Liver (tissue), 9 donors: ENCODE measurements around the gene SOX10. TPM values are rescaled to one million over a fixed set of nuclear protein-coding genes. Genes with fewer than 3 reads are reported as not detected.

ENCODE experiments used
- DNase-seq: peaks from one replicate; pipeline ENCODE4 v3.0.0-alpha.2; 2017; ENCODE audit warnings: low spot score
- H3K27ac ChIP-seq, 2 donors: one replicate each; pipeline ENCODE4 v1.7.0; 2013; ENCODE audit warnings: inconsistent platforms in 2 of 2, low read length in 2 of 2, control low read depth in 1 of 2, low read depth in 1 of 2, mild to moderate bottlenecking in 1 of 2
- H3K27me3 ChIP-seq, 4 donors: one replicate each; pipeline versions ENCODE4 v1.6.1 to v1.7.0; 2013; ENCODE audit warnings: low read length in 3 of 4, inconsistent platforms in 1 of 4, mild to moderate bottlenecking in 1 of 4, moderate library complexity in 1 of 4; ENCODE audit not compliant: control insufficient read depth in 4 of 4, insufficient read depth in 4 of 4
- H3K36me3 ChIP-seq, 4 donors: one replicate each; pipeline versions ENCODE4 v1.6.1 to v1.7.0; 2013; ENCODE audit warnings: low read length in 3 of 4, mild to moderate bottlenecking in 3 of 4, low read depth in 1 of 4, moderate library complexity in 1 of 4; ENCODE audit not compliant: control insufficient read depth in 4 of 4, insufficient read depth in 3 of 4
- H3K4me1 ChIP-seq, 4 donors: one replicate each; pipeline versions ENCODE4 v1.6.1 to v1.7.0; 2013; ENCODE audit warnings: low read length in 3 of 4, mild to moderate bottlenecking in 3 of 4, moderate library complexity in 1 of 4; ENCODE audit not compliant: control insufficient read depth in 4 of 4, insufficient read depth in 4 of 4
- H3K4me3 ChIP-seq, 3 donors: one replicate each; pipeline versions ENCODE4 v1.6.1 to v1.7.0; 2013; ENCODE audit warnings: low read length in 3 of 3, control low read depth in 1 of 3, low read depth in 1 of 3, mild to moderate bottlenecking in 1 of 3
- H3K9ac ChIP-seq, 2 donors: one replicate each; pipeline ENCODE4 v1.7.0; 2013; ENCODE audit warnings: low read length in 2 of 2, mild to moderate bottlenecking in 2 of 2, moderate library complexity in 2 of 2, control low read depth in 1 of 2, low read depth in 1 of 2
- H3K9me3 ChIP-seq, 4 donors: one replicate each; pipeline versions ENCODE4 v1.6.1 to v1.7.0; 2013; ENCODE audit warnings: low read length in 3 of 4; ENCODE audit not compliant: control insufficient read depth in 4 of 4
- EGR1 ChIP-seq, 2 donors: IDR thresholded peaks; 2 replicates each; pipeline ENCODE4 v1.6.1; 2016 to 2018; ENCODE audit warnings: antibody characterized with exemption in 2 of 2, low read depth in 2 of 2
- FOXA1 ChIP-seq: IDR thresholded peaks from 2 replicates; pipeline ENCODE4 v1.6.1; 2016; ENCODE audit warnings: antibody characterized with exemption
- FOXA2 ChIP-seq: IDR thresholded peaks from 2 replicates; pipeline ENCODE4 v1.6.1; 2016; ENCODE audit warnings: antibody characterized with exemption
- GABPA ChIP-seq, 2 donors: IDR thresholded peaks in 1 of 2; conservative IDR thresholded peaks in 1 of 2; 2 replicates each; pipeline ENCODE4 v1.6.1; 2016; ENCODE audit warnings: antibody characterized with exemption in 2 of 2, mild to moderate bottlenecking in 1 of 2, moderate library complexity in 1 of 2
- HNF4A ChIP-seq, 2 donors: conservative IDR thresholded peaks; 2 replicates each; pipeline ENCODE4 v1.6.1; 2016; ENCODE audit warnings: antibody characterized with exemption in 2 of 2, mild to moderate bottlenecking in 2 of 2
- HNF4G ChIP-seq: IDR thresholded peaks from 2 replicates; pipeline ENCODE4 v1.6.1; 2016; ENCODE audit warnings: antibody characterized with exemption
- JUND ChIP-seq, 2 donors: IDR thresholded peaks; 2 replicates each; pipeline ENCODE4 v1.6.1; 2016; ENCODE audit warnings: antibody characterized with exemption in 2 of 2
- NR2F2 ChIP-seq: IDR thresholded peaks from 2 replicates; pipeline ENCODE4 v1.6.1; 2016; ENCODE audit warnings: antibody characterized with exemption
- RAD21 ChIP-seq, 2 donors: IDR thresholded peaks; 2 replicates each; pipeline ENCODE4 v1.6.1; 2016; ENCODE audit warnings: antibody characterized with exemption in 2 of 2, mild to moderate bottlenecking in 2 of 2
- RXRA ChIP-seq, 2 donors: IDR thresholded peaks; 2 replicates each; pipeline ENCODE4 v1.6.1; 2017 to 2018; ENCODE audit warnings: antibody characterized with exemption in 2 of 2, mild to moderate bottlenecking in 1 of 2
- SP1 ChIP-seq: IDR thresholded peaks from 2 replicates; pipeline ENCODE4 v1.6.1; 2018; ENCODE audit warnings: antibody characterized with exemption, mild to moderate bottlenecking
- TAF1 ChIP-seq: conservative IDR thresholded peaks from 2 replicates; pipeline ENCODE4 v1.6.1; 2016; ENCODE audit warnings: antibody characterized with exemption, mild to moderate bottlenecking
- YY1 ChIP-seq: IDR thresholded peaks from 2 replicates; pipeline ENCODE4 v1.6.1; 2016; ENCODE audit warnings: antibody characterized with exemption, mild to moderate bottlenecking
- WGBS: extraction: QIAGEN DNeasy Blood & Tissue Kit; methylation state at CpG from one replicate; pipeline ENCODE4 v1.1.7; 2013; 5-methylcytosine and 5-hydroxymethylcytosine counted together
- polyA plus RNA-seq, 2 donors: library from polyadenylated mRNA; stranded (reverse) in 1 of 2; unstranded in 1 of 2; fragments of 200-250 nt in 1 of 2; fragments of >200 nt in 1 of 2; fragmentation: Nextera tagmentation in 1 of 2; extraction: Ambion mirVana in 1 of 2; gene quantifications; one replicate each; pipeline versions ENCODE4 v1.2.1 to v1.2.3, GENCODE V29; 2013 to 2015
- total RNA-seq, 2 donors: library from RNA; depleted of rRNA; stranded (reverse); fragments of >200 nt; gene quantifications; one replicate each; pipeline ENCODE4 v1.2.3, GENCODE V29; 2014
- TF ChIP-seq, protein P1 (sequence below): IDR thresholded peaks from 2 replicates; pipeline ENCODE4 v1.6.1; 2016; ENCODE audit warnings: antibody characterized with exemption
- TF ChIP-seq, protein P2 (sequence below): fragments of 150-350 bp; IDR thresholded peaks from 2 replicates; pipeline ENCODE4 v1.5.1; 2017; ENCODE audit warnings: improper control_type of control experiment, low read depth, low read length; ENCODE audit not compliant: missing input control
- TF ChIP-seq, protein P3 (sequence below): IDR thresholded peaks from 2 replicates; pipeline ENCODE4 v1.6.1; 2016; ENCODE audit warnings: antibody characterized with exemption
- TF ChIP-seq, protein P4 (sequence below): IDR thresholded peaks from 2 replicates; pipeline ENCODE4 v1.6.1; 2016; ENCODE audit warnings: antibody characterized with exemption
- TF ChIP-seq, protein P5 (sequence below): IDR thresholded peaks from 2 replicates; pipeline ENCODE4 v1.6.1; 2016; ENCODE audit warnings: antibody characterized with exemption, mild to moderate bottlenecking
- donor health status: healthy.
- donor health status: healthy.
- donor health status: healthy.
- donor health status: healthy.
- donor health status: healthy.

Gene SOX10
- total and polyA plus RNA-seq, 4 donors: 0.05 to 0.29 (median 0.07) TPM

DNA sequence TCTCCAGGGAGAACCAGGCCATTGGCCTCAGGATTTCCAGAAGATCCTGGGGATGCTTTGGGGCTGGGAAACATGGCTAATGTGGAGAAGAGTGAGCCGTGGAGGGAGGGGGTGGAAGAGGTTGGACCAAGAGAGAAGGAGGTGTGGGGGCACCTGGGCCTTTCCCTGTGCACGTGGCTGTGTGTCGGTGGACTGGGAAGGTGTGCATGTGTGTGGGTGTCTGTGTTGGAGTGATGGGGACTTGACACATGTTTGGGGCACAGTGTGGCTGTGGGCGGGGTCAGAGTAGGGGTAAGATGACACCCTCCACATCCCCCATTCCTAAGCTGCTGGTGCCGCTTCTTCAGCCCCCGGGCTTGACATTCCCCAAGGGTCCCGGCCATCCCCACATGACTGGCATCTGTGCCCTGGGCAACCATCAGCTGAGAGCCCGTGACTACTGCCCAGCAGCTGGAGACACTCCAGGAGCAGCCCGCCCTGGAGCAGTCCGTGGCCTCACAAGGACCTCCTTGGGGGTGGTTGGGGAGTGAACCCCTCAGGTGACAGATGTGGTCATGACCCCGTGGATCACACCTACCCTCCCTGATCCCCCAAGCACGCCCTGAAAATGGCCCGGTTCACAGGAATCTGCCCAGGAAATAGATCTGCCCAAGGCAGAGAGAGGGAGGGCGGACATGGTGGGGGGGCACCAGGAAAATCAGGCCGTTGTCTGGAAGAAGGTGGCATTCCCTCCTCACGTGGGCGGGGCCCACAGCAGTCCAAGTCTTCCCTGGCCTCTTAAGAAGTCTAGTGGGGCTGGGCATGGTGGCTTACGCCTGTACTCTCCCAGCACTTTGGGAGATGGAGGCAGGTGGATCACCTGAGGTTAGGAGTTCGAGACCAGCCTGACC lies 34.8 kb upstream of the SOX10 start:
- Histone ChIP-seq H3K27ac (no peak overlapping the region), H3K4me1 (peaks cover 0 to 6% (median 0%) of the 10 kb centered on the region in 4 donors), H3K4me3 (no peak overlapping the region), H3K36me3 (no peaks in the 10 kb centered on the region), H3K9ac (no peak overlapping the region), H3K27me3 (no peaks in the 10 kb centered on the region), H3K9me3 (no peaks in the 10 kb centered on the region)
- 88% methylated on average over 19 of the region's 19 CpGs for WGBS
- TF ChIP-seq, protein P1, sequence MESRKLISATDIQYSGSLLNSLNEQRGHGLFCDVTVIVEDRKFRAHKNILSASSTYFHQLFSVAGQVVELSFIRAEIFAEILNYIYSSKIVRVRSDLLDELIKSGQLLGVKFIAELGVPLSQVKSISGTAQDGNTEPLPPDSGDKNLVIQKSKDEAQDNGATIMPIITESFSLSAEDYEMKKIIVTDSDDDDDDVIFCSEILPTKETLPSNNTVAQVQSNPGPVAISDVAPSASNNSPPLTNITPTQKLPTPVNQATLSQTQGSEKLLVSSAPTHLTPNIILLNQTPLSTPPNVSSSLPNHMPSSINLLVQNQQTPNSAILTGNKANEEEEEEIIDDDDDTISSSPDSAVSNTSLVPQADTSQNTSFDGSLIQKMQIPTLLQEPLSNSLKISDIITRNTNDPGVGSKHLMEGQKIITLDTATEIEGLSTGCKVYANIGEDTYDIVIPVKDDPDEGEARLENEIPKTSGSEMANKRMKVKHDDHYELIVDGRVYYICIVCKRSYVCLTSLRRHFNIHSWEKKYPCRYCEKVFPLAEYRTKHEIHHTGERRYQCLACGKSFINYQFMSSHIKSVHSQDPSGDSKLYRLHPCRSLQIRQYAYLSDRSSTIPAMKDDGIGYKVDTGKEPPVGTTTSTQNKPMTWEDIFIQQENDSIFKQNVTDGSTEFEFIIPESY: no peak
- TF ChIP-seq EGR1 (IDR thresholded peaks at IDR 0.05; ENCODE audit: low read depth in 2 of 2) (no peak), JUND (IDR thresholded peaks at IDR 0.05) (no peak), YY1 (no peak), SP1 (no peak), RAD21 (IDR thresholded peaks at IDR 0.05) (no peak), FOXA1 (no peak), RXRA (IDR thresholded peaks at IDR 0.05) (no peak), TAF1 (no peak), GABPA (IDR thresholded peaks at IDR 0.05 in 1 of 2, conservative IDR thresholded peaks at IDR 0.05 in 1 of 2) (no peak), HNF4A (conservative IDR thresholded peaks at IDR 0.05) (no peak), HNF4G (no peak), FOXA2 (no peak), NR2F2 (no peak)
- TF ChIP-seq, protein P2, sequence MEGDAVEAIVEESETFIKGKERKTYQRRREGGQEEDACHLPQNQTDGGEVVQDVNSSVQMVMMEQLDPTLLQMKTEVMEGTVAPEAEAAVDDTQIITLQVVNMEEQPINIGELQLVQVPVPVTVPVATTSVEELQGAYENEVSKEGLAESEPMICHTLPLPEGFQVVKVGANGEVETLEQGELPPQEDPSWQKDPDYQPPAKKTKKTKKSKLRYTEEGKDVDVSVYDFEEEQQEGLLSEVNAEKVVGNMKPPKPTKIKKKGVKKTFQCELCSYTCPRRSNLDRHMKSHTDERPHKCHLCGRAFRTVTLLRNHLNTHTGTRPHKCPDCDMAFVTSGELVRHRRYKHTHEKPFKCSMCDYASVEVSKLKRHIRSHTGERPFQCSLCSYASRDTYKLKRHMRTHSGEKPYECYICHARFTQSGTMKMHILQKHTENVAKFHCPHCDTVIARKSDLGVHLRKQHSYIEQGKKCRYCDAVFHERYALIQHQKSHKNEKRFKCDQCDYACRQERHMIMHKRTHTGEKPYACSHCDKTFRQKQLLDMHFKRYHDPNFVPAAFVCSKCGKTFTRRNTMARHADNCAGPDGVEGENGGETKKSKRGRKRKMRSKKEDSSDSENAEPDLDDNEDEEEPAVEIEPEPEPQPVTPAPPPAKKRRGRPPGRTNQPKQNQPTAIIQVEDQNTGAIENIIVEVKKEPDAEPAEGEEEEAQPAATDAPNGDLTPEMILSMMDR: no peak
- TF ChIP-seq, protein P3, sequence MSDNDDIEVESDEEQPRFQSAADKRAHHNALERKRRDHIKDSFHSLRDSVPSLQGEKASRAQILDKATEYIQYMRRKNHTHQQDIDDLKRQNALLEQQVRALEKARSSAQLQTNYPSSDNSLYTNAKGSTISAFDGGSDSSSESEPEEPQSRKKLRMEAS: no peak
- TF ChIP-seq, protein P4, sequence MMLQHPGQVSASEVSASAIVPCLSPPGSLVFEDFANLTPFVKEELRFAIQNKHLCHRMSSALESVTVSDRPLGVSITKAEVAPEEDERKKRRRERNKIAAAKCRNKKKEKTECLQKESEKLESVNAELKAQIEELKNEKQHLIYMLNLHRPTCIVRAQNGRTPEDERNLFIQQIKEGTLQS: no peak
- TF ChIP-seq, protein P5, sequence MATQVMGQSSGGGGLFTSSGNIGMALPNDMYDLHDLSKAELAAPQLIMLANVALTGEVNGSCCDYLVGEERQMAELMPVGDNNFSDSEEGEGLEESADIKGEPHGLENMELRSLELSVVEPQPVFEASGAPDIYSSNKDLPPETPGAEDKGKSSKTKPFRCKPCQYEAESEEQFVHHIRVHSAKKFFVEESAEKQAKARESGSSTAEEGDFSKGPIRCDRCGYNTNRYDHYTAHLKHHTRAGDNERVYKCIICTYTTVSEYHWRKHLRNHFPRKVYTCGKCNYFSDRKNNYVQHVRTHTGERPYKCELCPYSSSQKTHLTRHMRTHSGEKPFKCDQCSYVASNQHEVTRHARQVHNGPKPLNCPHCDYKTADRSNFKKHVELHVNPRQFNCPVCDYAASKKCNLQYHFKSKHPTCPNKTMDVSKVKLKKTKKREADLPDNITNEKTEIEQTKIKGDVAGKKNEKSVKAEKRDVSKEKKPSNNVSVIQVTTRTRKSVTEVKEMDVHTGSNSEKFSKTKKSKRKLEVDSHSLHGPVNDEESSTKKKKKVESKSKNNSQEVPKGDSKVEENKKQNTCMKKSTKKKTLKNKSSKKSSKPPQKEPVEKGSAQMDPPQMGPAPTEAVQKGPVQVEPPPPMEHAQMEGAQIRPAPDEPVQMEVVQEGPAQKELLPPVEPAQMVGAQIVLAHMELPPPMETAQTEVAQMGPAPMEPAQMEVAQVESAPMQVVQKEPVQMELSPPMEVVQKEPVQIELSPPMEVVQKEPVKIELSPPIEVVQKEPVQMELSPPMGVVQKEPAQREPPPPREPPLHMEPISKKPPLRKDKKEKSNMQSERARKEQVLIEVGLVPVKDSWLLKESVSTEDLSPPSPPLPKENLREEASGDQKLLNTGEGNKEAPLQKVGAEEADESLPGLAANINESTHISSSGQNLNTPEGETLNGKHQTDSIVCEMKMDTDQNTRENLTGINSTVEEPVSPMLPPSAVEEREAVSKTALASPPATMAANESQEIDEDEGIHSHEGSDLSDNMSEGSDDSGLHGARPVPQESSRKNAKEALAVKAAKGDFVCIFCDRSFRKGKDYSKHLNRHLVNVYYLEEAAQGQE: no peak
- DNase-seq: no peak
